G401.6 (cell line): Measurements from ENCODE around the gene TRIM49C.
"Not testable (repeated sequence)": the region's sequence is repeated elsewhere in the genome, so short reads cannot be mapped to it uniquely, and the experiment has no call there.

ENCODE experiments used
- FAIRE-seq: peaks from 2 replicates; lab custom pipeline; 2012; peaks lifted over from hg19 to GRCh38; lab: Jason Lieb, UNC

TRIM49C gene

GRCh38 chr11:90030806-90031205 is at the start of gene TRIM49C:
TSS of gene TRIM49C (plus strand) at chr11:90031106. CDS start at chr11:90035212, 4,106 bp downstream.
- FAIRE-seq = not testable (repeated sequence)

- FAIRE-seq = not testable (repeated sequence)
Measured at GRCh38 chr11:90024184-90024583, 6.7 kb upstream of the TRIM49C start.

- not testable (repeated sequence) for FAIRE-seq
Measured at GRCh38 chr11:90051591-90052209, 20.8 kb downstream of the TRIM49C start.

- not testable (repeated sequence) for FAIRE-seq
Measured at GRCh38 chr11:90052311-90052710, 21.4 kb downstream of the TRIM49C start.

- not testable (repeated sequence) for FAIRE-seq
Measured at GRCh38 chr11:90053545-90053944, 22.6 kb downstream of the TRIM49C start.

- not testable (repeated sequence) for FAIRE-seq
Measured at GRCh38 chr11:90085650-90086049, 54.7 kb downstream of the TRIM49C start, which contains the start of gene UBTFL1. TSS of gene UBTFL1 (plus strand) at chr11:90085950. CDS start at chr11:90085950, 0 bp downstream.

GRCh38 chr11:90088731-90089130 is 57.8 kb downstream of the TRIM49C start:
- not testable (repeated sequence) for FAIRE-seq
